SIG-M5 (cell line): ENCODE data around the gene RPL41.
A peak's percentile ranks its signal among the peaks of the same experiment; 100 is the strongest.
"Not testable (repeated sequence)": the region's sequence is repeated elsewhere in the genome, so short reads cannot be mapped to it uniquely, and the experiment has no call there.

Experiments
- DNase-seq: peaks from one replicate; lab custom pipeline; 2025; lab: John Stamatoyannopoulos, UW

Gene RPL41

GRCh38 chr12:56116267-56117081 is at the start of gene RPL41:
TSS of gene RPL41 (plus strand) at chr12:56116633.
- peak; percentile 74 for DNase-seq

GRCh38 chr12:56071648-56072047 is 44.8 kb upstream of the RPL41 start:
- DNase-seq: no peak

GRCh38 chr12:56074396-56074795 is 42.0 kb upstream of the RPL41 start:
- DNase-seq: no peak

GRCh38 chr12:56077966-56078365 is 38.5 kb upstream of the RPL41 start:
- not testable (repeated sequence) for DNase-seq

DNA sequence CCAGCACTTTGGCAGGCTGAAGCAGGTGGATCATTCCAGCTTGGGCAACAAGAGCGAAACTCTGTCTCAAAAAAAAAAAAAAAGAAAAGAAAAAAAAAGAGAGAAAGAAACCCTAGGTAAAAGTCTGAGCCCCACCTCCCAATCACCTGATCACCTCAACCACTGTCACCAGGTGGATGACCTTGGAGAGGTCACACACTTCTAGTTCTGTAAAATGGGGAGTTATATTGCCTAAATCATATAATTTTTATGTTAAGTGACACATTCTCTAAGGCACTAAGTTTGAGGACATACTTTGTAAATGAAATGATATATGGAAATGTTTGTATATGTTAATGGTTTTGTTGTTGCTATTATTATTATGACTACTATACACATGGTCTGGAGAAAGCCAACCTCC is 38.0 kb upstream of the RPL41 start:
- DNase-seq: no peak

DNA sequence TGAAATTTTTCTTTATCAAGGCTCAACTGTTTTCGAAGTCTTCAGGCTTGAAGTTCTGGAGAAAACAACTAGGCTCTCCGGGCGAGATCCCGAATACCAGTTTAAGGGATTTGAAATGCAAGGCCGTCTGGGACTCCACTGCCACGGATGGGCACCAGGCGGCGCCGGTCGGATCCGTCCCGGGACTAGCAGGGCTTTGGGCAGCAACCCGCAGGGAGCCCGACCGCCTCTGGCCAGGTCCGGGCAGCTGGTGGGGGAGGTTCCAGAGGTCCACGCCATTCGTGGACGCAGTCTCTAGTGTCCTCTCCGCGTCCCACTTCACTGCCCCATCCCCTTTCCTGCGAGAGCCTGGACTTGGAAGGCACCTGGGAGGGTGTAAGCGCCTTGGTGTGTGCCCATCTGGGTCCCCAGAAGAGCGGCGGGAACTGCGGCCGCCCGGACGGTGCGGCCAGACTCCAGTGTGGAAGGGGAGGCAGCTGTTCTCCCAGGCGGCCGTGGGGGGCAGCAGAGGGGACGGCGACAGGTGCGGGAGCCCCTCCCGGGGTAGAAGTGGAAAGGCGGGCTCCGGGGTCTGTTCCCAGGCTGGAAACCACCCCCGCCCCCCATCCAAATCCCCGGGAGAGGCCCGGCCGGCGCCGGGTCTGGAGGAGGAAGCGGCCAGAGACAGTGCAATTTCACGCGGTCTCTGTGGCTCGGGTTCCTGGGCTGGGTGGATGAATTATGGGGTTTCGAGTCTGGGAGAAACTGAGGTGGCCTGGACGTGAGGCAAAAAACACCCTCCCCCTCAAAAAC is 37.3 kb upstream of the RPL41 start:
- DNase-seq: no peak

DNA sequence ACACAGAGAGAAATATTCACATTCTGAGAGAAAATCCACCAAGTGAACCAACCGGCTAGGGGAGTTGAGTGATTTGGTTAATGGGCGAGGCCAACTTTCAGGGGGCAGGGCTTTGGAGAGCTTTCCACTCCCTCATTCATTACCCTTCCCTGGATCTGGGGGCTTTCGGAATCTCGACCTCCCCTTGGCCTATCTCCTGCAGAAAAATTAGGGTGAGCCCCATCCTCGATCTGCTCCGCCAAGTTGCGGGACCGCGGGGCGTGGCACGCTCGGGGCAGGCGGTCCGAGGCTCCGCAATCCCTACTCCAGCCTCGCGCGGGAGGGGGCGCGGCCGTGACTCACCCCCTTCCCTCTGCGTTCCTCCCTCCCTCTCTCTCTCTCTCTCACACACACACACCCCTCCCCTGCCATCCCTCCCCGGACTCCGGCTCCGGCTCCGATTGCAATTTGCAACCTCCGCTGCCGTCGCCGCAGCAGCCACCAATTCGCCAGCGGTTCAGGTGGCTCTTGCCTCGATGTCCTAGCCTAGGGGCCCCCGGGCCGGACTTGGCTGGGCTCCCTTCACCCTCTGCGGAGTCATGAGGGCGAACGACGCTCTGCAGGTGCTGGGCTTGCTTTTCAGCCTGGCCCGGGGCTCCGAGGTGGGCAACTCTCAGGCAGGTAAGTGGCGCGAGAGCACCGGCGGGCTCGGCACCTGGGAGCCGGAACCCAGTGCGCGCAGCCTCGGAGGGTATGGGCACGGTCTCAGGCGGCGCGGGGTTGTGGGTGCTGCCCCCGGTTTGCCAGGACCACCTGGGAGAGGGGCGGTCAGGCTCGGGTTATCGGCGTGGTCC is 36.5 kb upstream of the RPL41 start, which contains the start of gene ERBB3:
TSS of gene ERBB3 (plus strand) at position 443 of the 833 bp plus-strand sequence. CDS start at position 579, 136 bp downstream.
- no peak for DNase-seq

DNA sequence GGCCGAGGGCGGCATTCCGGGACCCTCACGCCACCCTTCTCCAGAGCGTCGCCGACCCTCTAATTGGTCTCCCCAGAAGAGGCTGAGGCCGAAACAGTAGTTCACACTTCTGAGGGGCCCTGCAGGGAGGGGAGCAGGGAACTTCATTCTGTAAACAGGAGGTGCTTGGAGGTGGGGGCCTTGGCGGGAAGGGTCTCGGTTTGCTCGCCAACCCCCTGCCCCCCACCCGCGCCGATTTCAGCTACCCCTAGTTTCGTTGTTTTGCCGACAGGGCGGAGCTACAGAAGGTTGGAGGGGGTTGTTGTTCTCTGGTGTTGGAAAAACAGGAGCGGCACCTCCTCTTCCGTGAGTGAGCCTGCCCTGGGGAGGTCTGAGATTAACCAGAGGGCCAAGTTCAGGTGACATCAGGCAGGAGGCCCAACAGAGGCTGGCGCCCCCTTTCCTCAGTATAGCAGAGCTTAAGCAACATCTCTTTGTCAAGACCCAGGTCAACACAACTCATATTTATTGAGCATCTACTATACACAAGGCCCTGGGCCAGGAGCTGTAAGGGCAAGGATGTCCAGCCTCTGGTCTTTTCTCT is 35.8 kb upstream of the RPL41 start:
- DNase-seq: no peak

DNA sequence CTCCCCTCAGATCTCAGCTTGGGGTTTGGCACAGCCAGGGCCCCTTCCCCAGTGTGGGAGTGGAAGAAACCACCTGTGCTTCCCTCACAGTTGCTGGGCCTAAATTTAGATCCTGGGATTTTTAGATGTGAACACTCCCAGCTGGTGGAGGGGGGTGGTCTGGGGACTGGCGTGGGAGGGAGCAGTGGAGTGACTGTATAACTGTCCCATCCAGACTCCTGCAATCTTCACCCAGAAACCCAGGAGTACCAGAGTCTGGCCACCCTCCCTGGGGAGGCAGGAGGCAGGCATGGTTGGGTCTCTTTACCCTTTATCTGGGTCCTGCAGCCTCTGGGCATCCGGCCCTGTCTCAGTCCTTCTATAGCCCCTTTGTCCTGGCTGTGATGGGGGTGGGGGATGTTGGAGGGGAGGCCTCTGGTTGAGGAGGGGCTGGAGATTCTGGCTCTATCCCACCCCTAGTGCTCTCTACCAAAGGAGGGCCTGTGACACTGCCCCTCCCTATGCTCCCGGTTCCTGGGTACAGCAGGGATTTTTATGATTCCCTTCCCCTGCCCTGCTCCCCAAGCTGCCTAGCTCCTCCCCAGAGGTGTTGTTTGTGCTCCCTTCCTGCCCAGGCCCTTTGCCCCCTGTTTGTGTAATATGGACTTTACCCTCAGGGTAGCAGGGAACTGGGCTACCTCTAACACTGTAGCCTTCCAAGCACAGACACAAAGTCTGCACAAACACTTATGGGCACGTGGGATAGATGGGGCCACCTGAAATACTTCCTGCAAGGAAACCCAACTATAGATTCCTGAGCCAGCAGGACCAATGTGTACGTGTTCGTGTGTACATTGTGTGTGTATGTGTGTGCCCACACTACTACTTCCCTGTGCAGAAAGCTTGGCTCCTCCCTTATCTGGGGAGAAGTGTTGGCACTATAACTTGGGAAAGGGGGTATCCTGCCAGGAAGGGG is 34.8 kb upstream of the RPL41 start:
- DNase-seq: no peak

DNA sequence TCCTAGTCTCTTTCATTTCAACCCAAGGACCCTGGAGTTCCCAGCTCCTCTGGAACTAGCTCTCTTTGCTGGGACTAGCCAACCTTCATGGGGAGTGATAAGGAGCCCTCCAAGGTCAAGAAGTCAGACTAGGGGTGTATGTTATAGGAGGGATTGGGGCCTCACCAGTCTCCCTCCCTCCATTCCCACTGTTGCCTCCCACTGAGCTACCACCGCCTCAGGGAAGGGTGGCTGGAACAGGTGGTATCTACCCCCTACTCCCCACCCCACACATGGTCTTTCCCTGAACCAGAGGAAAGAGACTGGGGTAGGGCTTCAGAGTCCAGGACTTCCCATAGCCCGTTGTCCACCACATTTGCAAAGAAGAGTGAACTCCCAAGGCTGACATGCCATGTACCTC is 34.1 kb upstream of the RPL41 start:
- no peak for DNase-seq

GRCh38 chr12:56082967-56083366 is 33.5 kb upstream of the RPL41 start:
- no peak for DNase-seq

- DNase-seq: no peak
Measured at GRCh38 chr12:56084958-56085543, 31.4 kb upstream of the RPL41 start.

DNA sequence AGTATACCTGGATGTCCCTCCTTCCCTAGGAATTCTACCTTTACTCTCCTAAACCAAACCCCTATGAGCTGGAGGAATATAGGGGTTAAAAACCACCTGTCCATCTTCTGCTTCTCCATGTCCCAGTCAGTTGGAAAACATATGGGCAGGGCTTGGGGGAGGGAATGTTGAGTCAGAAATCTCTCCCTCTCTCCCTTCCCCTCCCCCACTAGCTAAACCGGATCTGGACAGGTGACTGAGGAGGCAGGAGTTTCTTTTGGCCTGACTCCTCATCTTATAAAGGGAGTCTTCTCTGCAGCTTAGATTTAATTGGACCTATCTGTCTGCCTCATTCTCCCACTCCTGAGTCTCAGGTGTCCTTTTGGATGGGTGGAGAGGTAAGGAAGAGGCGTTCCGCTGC is 30.3 kb upstream of the RPL41 start:
- no peak for DNase-seq

- DNase-seq: no peak
Measured at GRCh38 chr12:56086608-56087007, 29.8 kb upstream of the RPL41 start.

GRCh38 chr12:56087220-56087619 is 29.2 kb upstream of the RPL41 start:
- no peak for DNase-seq

DNA sequence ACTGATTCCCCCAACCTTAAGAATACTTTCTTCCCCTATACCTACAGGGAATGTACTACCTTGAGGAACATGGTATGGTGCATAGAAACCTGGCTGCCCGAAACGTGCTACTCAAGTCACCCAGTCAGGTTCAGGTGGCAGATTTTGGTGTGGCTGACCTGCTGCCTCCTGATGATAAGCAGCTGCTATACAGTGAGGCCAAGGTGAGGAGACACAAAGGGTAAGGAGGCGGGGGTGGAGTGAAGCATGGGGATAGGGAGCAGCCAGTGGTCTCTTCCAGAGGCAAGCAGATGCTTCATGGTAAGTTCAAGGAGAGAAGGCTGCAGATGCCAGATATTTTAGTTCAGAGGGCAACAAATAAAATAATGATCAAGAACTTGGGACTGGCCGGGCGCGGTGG is 18.7 kb upstream of the RPL41 start:
- no peak for DNase-seq

DNA sequence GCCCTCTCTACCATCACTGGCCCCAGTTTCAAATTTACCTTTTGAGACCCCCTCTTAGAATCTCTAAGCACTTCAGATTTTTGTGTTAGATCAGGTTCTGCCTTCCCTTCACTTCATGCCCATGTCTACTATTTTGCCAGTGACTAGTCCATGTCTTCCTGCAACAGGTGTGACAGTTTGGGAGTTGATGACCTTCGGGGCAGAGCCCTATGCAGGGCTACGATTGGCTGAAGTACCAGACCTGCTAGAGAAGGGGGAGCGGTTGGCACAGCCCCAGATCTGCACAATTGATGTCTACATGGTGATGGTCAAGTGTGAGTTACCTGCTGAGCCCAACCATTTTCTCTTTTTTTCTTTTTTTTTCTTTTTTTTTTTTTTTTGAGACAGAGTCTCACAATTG is 17.8 kb upstream of the RPL41 start:
- no peak for DNase-seq

- DNase-seq: no peak
Measured at GRCh38 chr12:56099787-56100186, 16.6 kb upstream of the RPL41 start.

DNA sequence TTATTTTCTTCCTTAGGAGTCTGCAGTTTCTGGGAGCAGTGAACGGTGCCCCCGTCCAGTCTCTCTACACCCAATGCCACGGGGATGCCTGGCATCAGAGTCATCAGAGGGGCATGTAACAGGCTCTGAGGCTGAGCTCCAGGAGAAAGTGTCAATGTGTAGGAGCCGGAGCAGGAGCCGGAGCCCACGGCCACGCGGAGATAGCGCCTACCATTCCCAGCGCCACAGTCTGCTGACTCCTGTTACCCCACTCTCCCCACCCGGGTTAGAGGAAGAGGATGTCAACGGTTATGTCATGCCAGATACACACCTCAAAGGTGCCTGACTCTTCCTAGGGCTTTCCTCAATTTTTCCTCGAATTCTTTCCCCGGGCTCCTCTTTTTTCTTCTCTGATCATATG is 15.4 kb upstream of the RPL41 start:
- DNase-seq: no peak

DNA sequence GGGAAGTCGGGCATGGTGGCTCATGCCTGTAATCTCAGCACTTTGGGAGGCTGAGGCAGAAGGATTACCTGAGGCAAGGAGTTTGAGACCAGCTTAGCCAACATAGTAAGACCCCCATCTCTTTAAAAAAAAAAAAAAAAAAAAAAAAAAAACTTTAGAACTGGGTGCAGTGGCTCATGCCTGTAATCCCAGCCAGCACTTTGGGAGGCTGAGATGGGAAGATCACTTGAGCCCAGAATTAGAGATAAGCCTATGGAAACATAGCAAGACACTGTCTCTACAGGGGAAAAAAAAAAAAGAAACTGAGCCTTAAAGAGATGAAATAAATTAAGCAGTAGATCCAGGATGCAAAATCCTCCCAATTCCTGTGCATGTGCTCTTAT is 13.8 kb upstream of the RPL41 start:
- DNase-seq: no peak
